Measurements from ENCODE around the gene SATL1.
"Not testable (repeated sequence)": the region's sequence is repeated elsewhere in the genome, so short reads cannot be mapped to it uniquely, and the experiment has no call there.

The SATL1 gene

GRCh38 chrX:85111347-85111746, 132.2 kb downstream of the SATL1 start:
- peak; percentile 7 for DNase-seq (ENCODE audit: low spot score)

GRCh38 chrX:85109235-85109634, 134.3 kb downstream of the SATL1 start:
- no peak for DNase-seq (ENCODE audit: low spot score)

GRCh38 chrX:85108165-85108564, 135.4 kb downstream of the SATL1 start:
- no peak for DNase-seq (ENCODE audit: low spot score)

GRCh38 chrX:85107407-85107806, 136.2 kb downstream of the SATL1 start:
- DNase-seq (ENCODE audit: low spot score), result no peak

GRCh38 chrX:85089321-85089840, 154.2 kb downstream of the SATL1 start:
- DNase-seq (ENCODE audit: low spot score), result no peak

- peak; percentile 49 for DNase-seq (ENCODE audit: low spot score)
These were observed 158.7 kb downstream of the SATL1 start for GRCh38 chrX:85084770-85085393.

- DNase-seq (ENCODE audit: low spot score), result not testable (repeated sequence)
These were observed 166.3 kb downstream of the SATL1 start for GRCh38 chrX:85077247-85077646.

- no peak for DNase-seq (ENCODE audit: low spot score)
These were observed 177.9 kb downstream of the SATL1 start for GRCh38 chrX:85065512-85066198.

- DNase-seq (ENCODE audit: low spot score), result peak; percentile 4
These were observed 190.8 kb downstream of the SATL1 start for GRCh38 chrX:85052636-85053343.

GRCh38 chrX:85052205-85052604, 191.4 kb downstream of the SATL1 start:
- no peak for DNase-seq (ENCODE audit: low spot score)

- DNase-seq (ENCODE audit: low spot score), result no peak
These were observed 192.0 kb downstream of the SATL1 start for GRCh38 chrX:85051627-85052026.

All from AG08396 (cell line).